HG03025 (cell line): ENCODE results near the gene TAF5L.
"Not testable (repeated sequence)": the region's sequence is repeated elsewhere in the genome, so short reads cannot be mapped to it uniquely, and the experiment has no call there.

Source experiments
- ATAC-seq: cut with Tn5 transposase; IDR thresholded peaks from one replicate; pipeline ENCODE4 v1.9.1; 2021; ENCODE audit warnings: mild to moderate bottlenecking, moderate library complexity; ENCODE audit not compliant: unreplicated experiment, low FRiP score

Gene TAF5L

DNA sequence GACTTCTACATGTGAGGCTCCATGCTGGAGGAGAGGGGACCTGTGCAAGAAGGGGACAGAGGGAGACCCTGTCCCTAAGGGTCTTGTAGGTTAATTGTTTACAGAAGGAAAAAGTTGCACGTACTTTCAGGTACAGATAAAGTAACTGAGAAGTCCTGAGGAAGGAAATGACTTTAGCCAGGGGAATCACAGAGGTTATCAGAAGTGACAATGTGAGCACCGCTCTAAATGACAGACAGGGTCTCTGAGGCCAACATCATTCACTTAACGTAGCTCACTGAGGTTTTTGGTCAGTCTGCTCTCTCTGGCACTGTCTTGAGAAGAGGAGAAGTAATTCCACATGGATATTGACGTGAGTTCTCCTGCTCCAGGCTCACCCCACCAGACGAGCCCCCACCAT lies 12.0 kb downstream of the TAF5L start:
- ATAC-seq, result no peak

DNA sequence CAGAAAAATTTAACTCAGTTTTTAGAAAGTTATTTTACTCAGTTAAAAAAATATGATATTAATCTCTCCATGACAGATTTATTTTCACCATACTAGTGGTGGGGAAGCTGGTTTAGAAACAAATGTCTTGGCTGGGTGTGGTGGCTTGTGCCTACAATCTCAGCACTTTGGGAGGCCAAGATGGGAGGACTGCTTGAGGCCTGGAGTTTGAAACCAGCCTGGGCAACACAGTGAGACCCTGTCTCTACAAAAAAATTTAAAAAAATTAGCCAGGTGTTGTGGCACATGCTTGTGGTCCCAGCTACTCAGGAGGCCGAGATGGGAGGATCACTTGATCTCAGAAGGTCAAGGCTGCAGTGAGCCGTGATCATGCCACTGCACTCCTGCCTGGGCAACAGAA lies 17.3 kb downstream of the TAF5L start:
- ATAC-seq, result no peak

DNA sequence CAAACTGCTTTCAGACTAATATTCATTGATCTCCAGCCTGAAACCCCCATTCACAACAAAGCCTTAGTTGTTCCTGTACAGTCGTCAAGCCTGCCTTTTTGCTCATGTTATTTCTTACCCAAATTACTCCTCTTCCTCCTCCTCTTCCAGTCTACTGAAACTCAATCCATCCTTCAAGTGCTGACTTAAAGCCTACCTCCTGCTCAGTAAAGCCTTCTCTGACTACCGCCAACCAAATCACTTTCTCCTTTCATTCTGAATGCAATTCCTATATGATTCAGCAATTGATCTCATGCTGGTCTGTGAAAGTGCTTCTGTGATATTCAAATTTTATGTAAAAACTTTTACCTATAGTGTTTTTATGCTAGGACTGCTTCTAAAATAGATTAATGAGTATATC lies 18.6 kb downstream of the TAF5L start:
- ATAC-seq, result no peak

GRCh38 chr1:229603371-229604005 lies 22.4 kb downstream of the TAF5L start:
- ATAC-seq, result no peak

DNA sequence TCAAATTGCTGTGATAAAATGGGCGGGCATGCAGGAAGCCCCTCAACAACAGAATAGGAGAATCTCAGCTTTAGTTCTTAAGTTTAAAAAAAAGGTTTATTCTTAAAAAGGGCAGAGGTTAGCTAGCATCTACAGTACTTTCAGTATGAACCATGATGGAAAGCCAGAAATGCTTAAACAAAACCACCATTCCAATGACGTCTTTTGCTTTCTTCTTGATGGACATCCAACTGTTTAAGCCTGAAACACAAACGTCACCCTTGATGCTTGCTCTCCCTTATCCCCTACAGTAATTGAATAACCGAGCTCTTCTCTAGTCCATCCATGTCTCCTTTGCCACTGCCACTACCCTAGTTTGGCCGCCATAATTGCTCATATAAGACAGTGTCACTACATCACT lies 25.7 kb downstream of the TAF5L start:
- ATAC-seq, result no peak

DNA sequence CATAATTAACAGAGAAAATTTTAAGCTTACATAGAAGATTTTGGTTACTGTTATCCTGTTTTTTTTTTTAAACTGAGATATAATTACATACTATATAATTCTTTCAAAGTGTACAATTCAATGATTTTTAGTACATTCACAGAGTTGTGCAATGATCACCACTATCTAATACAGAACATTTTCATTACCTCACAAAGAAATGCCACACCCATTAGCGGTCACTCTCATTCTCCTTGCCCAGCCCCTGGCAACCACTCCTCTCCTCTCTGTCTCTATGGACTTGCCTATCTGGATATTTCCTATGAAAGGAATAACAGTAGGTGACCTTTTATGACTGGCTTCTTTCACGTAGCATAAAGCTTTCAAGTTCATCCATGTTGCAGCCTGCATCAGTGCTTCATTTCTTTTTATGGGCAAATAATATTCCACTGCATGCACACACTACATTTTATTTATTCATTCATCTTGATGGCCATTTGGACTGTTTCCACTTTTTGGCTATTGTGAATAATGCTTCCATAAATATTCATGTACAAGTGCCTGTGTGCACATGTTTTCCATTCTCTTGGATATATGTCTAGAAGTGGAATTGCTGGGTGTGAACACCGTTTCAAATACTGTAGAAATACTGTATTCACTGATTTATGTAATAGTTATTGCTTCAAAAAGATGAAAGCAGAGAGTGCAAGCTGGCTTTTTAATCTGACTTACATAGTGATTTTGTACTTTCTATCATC lies 26.5 kb downstream of the TAF5L start:
- ATAC-seq, result no peak

GRCh38 chr1:229597877-229598276 lies 28.0 kb downstream of the TAF5L start:
- no peak for ATAC-seq

- no peak for ATAC-seq
Observed at GRCh38 chr1:229596925-229597699, 28.8 kb downstream of the TAF5L start.

DNA sequence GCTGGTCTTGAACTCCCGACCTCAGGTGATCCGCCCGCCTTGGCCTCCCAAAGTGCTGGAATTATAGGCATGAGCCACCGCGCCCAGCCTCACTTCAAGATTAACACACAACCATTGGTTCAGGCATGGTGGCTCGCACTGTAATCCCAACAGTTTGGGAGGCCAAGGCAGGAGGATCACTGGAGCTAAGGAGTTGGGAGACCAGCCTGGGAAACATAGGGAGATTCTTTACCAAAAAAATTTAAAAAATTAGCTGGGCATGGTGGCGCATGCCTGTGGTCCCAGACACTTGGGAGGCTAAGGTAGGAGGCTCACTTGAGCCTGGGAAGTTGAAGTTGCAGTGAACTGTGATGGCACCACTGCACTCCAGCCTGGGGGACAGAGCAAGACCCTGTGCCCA lies 30.0 kb downstream of the TAF5L start:
- not testable (repeated sequence) for ATAC-seq

GRCh38 chr1:229594227-229595008 lies 31.5 kb downstream of the TAF5L start:
- ATAC-seq, result no peak

GRCh38 chr1:229593800-229594199 lies 32.1 kb downstream of the TAF5L start:
- ATAC-seq, result no peak

DNA sequence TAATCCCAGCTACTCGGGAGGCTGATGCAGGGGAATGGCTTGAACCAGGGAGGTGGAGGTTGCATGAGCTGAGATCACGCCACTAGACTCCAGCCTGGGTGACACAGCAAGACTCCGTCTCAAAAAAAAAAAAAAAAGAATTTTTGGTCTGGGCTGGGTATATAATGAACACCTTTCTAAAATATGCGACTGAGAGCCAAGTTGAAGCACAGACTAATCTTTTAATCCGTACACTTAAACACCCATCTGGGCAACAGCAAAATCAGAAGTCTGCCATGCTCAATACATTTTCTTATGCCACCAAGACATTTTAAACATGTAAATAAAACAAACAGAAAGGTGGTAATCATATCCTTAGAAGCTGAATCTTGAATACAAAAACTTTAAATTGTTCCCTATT lies 35.8 kb downstream of the TAF5L start:
- no peak for ATAC-seq

GRCh38 chr1:229585338-229585737 lies 40.6 kb downstream of the TAF5L start:
- ATAC-seq, result no peak

DNA sequence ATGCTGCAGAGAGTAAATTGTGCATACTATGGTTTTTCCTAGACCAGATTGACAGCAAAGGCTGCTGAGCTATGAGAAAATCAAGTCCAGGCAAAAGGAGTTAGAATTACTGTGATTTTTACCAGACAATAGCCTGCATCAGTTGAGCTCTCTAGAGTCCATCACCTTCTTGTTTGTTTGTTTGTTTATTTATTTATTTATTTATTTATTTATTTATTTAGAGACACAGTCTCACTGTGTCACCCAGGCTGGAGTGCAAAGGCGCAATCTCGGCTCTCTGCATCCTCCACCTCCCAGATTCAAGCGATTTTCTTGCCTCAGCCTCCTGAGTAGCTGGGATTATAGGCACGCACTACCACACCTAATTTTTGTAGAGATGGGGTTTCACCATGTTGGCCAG lies 43.2 kb downstream of the TAF5L start:
- no peak for ATAC-seq

- ATAC-seq, result no peak
Observed at GRCh38 chr1:229582011-229582694, 43.8 kb downstream of the TAF5L start.

- ATAC-seq, result no peak
Observed at GRCh38 chr1:229581485-229581884, 44.4 kb downstream of the TAF5L start.

DNA sequence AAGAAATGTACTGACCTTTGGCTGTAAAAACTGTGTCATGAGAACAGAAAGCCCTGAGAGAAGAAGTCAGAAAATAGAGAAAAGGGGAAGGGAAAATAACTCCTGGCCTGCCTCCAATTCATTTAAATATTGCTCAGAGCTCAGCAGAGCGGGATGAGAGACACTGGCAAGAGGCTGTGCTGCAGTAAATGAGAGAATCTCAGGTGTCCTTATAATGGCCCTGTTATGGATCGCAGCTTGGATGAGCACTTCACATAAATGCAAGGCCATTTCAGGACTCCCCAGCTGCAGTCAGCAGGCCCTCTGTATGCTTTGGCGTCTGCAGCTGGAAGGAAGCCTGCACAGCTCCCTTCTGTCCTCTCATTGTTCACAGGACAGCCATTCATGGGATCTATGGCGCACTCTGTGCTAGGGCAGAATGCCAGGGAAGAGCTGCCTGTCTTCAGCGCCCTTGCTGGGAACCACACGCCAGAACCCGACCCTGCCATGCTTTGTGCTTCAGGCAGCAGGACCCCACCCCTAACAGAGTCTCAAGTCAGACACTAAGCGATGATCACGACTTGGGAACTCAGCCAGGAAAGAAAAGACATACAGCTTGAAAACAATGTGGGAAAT lies 46.8 kb downstream of the TAF5L start:
- peak; percentile 90 for ATAC-seq

DNA sequence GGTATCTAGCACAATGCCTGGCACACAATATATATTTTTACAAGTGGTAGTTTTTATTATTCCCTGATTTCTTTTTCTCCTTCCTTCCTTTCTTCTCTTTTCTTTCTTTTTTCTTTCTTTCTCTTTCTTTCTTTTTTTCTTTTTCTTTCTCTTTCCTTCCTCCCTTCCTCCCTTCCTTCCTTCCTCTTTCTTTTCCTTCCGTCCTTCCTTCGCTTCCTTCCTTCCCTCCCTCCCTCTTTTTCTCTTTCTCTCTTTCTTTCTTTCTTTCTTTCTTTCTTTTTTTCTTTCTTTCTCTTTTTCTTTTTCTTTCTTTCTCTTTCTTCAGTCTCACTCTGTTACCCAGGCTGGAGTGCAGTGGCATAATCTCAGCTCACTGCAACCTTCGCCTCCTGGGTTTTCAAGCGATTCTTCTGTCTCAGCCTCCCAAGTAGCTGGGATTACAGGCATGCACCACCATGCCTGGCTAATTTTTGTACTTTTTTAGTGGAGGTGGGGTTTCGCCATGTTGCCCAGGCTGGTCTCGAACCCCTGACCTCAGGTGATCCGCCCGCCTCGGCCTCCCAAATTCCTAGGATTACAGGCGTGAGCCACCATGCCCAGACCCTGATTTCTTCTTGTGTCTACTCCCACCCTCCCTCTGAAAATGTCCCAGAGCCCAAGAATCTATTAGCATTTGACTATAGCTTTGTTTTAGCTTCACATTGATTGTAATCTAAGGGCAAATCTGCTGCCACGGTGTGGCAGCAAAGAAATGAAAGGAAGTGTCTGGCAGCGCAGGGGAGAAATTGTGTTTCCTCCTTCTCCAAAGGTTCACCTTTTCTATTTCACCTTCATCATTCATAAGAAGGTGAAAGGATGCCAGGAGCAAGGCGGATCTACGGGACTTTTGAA lies 47.5 kb downstream of the TAF5L start:
- no peak for ATAC-seq
